Raji (cell line): ENCODE data around the gene EAF1.

Experiments
- POLR2A ChIP-seq: IDR thresholded peaks from 2 replicates; pipeline ENCODE4 v1.6.1; 2011; ENCODE audit warnings: low read depth, low read length, control low read depth; ENCODE audit not compliant: insufficient read depth

EAF1 gene

DNA sequence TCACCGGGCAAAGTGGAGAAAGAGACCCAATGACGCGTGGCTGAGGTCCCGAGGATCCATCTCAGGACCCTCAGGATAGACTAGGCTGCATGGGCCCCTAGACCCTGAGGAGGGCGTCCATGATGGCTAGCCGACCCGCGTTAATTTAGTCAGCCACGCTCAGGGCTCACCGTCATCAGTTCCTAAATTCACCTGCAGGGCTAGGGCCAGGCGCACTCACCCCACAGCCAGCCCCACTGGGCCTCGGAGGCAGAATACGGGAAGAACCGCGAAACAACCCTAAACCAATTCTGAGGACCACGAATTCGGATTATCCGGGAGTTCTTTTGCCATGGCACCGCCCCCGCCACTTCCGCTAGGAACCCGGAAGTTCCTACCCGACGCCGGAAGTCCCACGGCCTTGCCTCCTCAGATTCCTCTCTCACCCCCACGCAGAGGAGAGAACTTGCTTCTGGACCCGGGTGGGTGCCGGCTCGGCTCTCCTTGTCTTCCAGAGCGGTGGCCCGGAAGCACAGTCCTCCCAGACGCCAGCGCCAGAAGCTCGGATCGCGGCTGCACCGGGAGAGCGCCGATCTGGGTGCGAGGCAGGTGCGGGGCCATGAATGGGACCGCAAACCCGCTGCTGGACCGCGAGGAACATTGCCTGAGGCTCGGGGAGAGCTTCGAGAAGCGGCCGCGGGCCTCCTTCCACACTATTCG is at the start of gene EAF1, which contains the start of gene METTL6:
Gene EAF1 (plus strand): TSS at position 417 of the 699 bp plus-strand sequence. CDS start 182 bp downstream, at position 599.
Gene METTL6 (minus strand): TSS at position 363 of the 699 bp plus-strand sequence. CDS start 1,033 bp downstream, outside the sequence.
- peak; percentile 84 for TF ChIP-seq POLR2A

DNA sequence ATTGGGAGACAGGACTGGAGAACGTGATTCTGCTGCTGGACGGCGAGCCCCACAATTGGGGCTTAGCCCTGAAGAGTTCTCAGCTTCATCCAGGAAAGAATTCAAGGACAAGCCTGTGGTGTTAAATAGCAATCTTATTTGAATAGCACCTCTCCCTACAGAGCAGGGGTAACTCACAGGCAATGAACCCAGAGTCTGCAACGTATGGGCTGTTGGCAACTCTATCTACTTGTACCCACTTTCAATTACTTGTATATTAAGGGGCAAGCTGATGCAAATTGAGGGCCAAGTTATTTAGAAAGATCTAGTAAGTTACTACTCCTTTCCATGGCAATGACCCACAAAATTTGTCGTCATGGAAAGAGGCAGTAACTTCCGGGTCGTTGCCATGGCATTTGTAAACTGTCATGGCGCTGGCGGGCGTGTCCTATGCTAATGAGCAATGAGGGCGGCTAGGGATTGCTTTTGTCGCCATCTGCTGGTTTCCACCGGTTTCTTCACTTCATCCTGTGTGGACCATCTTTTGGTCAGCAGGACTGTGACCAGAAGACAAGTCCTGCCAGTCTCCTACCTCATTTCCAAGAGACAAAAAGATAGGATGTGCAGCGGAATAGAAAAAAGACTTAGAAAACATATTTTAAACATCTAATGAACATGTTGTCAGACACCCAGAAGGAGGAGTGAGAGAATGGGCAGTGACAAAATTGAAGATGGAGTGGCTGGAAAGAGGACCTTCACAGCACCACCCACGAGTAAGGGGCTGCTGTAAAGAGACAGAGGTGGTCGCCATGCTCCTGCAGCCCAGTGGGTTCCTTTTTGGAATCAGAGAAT is 49.2 kb upstream of the EAF1 start:
- no peak for TF ChIP-seq POLR2A

DNA sequence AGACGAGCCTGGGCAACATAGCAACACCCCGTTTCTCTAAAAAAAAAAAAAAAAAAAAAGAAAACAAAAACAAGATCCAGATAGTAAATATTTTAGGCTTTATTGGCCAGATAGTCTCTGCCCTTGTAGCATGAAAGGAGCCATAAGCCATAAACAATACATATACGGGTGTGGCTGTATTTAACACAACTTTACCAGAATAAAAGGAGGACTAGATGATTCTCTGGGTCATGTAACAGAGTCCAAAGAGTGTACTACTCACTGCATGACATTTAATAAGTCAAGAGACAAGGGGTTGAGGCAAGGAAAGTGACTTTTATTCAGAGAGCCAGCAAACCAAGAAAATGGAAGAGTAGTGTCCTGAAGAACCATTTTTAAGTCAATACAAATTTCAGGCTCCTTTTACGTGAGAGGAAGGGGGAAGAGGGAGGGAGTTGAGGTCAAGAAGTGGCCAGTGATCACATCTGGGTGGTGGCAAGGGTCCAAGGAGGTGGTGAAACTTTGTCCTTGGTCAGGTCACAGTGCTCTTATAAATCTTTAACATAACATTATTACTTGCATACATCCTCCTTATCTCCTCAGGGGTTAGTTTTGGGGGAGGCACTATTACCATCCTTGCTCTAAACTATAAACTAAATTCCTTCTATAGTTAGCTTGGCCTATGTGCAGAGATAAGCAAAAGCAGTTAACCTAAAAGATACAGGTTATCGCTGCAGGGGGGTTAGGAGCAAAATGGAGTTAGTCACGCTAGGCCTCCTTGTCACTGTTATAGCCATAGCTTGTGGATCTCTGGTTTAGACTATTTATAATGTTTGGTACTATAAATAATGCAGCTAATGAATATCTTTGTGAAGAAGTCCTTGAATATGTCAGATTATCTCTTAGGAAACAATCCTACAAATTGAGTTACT is 46.2 kb upstream of the EAF1 start:
- TF ChIP-seq POLR2A, result no peak

DNA sequence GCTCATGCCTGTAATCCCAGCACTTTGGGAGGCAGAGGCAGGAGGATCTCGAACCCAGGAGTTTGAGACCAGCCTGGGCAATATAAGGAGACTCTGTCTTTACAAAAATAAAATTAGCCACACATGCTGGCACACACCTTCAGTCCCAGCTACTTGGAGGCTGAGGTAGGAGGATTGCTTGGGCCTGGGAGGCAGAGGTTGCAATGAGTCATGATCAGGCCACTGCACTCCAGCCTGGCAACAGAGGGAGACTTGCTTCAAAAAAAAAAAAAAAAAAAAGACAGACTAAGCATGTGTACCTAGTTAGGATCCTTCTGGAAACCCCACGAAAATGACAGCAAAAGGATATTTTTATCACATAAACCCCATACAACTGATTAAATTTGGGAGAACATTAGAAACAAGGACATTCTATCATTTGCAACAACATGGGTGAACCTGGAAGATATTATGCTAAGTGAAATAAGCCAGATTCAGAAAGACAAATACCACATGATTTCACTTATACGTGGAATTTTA is 44.9 kb upstream of the EAF1 start:
- no peak for TF ChIP-seq POLR2A

DNA sequence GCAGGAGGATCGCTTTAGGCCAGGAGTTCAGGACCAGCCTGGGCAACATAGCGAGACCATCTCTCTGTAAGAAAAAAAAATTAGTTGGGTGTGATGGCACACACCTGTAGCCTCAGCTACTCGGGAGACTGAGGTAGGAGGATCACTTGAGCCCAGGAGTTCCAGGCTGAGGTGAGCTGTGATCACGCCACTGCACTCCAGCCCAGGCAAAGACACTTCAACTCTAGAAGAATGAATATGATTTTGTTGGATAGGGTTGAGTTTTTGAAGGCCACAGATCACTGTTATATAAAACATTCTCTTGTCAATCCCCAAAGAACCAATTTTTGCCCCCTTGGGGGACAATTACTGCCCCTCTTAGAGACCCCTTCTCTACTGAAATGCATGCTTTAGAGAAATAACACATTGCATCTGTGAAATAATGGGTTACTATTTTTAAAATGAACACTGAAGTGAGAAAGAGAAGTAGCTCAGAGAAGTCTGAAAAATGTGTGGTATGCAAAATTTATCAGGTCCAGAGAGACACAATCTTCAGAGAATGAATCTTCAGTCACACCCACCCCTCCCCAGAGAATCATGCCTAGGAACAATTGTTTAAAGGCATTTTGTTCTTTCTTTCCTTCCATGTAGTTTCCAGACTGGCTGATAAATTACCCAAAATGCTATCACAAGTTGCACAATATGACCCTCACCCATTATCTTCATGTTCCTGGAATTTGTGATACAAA is 42.7 kb upstream of the EAF1 start:
- no peak for TF ChIP-seq POLR2A

DNA sequence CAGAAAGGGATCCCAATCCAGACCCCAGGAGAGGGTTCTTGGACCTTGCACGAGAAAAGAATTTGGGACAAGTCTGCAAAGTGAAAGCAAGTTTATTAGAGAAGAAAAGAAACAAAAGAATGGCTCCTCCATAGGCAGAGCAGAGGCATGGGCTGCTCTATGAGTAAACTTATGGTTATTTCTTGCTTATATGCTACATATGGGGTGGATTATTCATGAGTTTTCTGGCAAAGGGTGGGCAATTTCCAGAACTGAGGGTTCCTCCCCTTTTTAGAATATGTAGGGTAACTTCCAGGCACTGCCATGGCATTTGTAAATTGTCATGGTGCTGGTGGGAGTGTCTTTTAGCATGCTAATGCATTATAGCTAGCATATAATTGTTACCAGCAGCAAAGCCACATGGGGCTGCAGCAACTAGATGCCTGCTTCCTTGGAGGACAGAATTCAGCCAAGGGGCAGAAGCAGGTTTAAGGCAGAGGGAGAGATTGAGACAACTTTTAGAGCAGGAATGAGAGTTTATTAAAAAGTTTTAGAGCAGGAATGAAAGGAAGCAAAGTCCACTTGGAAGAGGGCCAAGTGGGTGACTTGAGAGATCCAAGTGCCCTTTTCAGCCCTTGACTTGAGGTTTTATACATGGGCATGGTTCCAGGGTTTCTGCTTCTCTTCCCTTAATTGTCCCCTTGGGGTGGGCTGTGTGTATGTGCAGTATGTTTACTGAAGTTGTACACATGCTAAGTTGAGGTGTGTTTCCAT is 41.3 kb upstream of the EAF1 start:
- no peak for TF ChIP-seq POLR2A

DNA sequence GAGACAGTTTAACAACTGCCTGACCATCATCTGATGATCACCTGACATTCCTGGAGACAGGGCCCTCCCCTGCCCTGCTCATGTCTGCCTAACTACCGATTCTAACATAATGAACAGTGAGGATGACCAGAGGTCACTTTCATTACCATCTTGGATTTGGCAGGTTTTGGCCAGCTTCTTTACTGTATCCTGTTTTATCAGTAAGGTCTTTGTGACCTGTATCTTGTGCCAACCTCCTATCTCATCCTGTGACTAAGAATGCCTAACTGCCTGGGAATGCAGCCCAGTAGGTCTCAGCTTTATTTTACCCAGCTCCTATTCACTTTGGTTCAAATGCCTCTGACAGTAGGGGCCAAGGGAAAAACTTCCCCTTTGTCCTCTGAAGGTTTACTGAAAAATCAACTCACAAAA is 40.2 kb upstream of the EAF1 start:
- TF ChIP-seq POLR2A, result no peak

DNA sequence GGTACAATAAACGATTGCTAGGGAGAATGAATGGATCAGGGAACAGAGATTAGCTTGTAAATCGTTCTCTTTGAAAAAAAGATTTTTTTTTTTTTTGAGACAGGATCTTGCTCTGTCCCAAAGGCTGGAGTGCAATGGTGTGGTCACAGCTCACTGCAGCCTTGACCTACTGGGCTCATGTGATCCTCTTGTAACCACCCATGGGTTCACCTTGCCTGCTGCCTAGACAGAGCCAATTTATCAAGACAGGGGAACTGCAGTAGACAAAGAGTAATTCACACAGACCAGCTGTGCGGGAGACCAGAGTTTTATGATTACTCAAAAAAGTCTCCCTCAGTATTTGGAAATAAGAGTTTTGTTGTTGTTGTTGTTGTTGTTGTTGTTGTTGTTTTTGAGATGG is 39.7 kb upstream of the EAF1 start:
- TF ChIP-seq POLR2A, result no peak

DNA sequence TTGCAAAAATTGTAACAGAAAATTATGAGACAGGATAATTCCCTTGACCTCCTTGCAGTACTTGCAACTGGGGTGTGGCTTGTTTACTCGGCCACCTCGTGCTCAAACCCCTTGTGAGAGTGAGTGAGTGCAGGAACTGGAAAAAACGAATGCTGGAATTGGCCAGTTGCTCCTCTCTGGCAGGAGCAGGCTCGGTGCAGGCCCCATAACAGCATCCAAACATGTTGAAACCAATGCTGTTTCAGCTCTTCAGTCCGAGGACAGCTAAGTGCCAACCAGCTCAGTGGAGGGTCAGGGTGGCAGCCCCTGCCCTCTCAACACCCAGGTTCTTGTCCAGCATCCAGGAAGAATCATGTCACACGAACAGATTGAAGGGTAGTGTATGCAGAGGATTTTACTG is 36.9 kb upstream of the EAF1 start:
- TF ChIP-seq POLR2A, result no peak

DNA sequence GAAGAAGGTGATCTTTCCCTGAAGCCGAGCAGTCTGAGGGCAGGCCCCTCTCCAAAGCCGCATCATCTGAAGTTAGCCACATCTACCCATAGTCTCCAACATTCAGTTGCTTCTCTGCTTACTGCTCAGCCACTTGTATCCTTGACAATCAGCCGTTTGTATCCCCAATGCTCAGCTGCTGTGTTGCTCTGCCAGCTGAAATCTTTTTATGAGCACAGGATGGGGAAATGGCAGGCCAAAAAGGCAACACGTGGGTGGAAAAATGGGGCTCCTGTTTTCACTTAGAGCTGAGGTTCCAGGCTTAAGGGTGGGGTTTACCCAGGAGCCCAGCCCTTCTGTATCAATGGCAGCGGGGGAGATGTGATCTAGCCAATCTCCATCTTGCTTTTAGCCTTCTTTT is 36.4 kb upstream of the EAF1 start:
- no peak for TF ChIP-seq POLR2A

DNA sequence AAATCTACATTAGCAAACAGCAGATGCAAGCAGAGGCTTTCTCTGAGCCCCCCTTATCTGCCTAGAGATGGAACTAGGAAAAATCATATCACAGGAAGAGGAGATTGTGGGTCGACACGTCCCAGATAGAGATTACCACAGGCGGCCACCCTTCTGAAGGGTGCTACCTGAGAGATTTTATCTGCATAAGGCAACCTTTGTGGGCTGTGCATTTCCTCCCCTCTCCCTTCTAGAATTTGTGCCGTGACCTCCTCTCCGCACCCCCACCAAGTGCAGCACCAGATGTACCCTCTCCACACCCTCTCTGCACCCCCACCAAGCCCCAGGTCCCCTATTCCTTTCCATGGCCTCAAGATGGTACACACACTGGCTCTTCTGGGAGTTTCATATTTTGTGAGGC is 27.4 kb upstream of the EAF1 start:
- TF ChIP-seq POLR2A, result no peak

DNA sequence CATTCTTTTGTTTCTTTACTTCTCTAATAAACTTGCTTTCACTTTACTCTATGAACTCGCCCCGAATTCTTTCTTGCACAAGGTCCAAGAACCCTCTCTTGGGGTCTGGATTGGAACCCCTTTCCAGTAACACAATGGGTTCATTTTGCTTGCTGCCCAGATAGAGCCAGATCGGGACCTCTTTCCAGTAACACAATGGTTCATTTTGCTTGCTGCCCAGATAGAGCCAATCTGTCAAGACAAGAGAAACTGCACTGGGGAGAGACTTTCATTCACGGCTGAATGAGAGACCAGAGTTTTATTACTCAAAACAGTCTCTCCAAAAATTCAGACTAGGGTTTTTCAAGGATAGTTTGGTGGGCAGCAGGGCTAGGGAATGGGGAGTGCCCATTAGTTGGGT is 25.5 kb upstream of the EAF1 start:
- no peak for TF ChIP-seq POLR2A

DNA sequence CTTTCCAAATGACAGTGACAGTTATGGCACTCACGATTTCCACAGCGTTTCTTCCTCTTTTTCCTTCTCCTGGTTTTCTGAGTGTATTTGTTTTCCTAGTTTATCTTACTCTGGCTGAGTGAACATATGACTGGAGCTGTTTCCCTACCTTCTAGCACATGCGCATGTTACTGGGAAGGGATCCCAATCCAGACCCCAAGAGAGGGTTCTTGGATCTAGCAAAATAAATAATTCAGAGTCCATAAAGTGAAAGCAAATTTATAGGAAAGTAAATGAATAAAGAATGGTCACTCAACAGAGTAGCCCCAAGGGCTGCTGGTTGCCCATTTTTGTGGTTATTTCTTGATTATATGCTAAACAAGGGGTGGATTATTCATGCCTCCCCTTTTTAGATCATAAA is 23.9 kb upstream of the EAF1 start:
- no peak for TF ChIP-seq POLR2A

DNA sequence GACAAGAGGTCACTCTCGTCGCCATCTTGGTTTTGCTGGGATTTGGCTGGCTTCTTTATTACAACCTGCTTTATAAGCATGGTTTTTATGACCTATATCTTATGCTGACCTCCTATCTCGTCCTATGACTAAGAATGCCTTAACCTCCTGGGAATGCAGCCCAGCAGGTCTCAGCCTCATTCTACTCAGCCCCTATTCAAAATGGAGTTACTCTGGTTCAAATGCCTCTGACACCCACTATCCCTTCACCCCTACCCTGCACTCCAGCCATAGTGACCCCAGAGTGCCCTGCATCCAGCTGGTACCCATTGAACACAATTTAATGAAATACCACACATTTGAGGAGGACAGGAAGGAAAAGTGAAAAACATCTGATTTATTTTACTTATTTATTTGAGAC is 23.4 kb upstream of the EAF1 start:
- TF ChIP-seq POLR2A, result no peak

DNA sequence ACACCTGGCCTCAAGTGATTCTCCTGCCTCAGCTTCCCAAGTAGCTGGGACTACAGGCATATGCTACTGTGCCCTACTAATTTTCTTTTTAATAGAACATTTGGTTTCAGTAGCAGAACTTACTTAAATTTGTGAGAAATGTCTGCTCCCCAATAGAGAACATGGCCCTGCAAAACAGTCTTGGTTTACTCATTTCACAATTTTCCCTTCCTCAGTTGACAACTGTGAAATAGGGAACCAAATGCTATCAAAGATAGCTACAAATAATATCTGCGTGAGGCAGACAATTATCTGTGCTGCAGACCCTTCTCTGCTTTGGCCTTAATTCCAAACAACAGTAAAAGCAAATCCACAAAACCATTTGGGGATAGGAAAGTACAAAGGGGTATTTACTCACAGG is 22.6 kb upstream of the EAF1 start:
- TF ChIP-seq POLR2A, result no peak
